Activated B cell treated with CpG ODN at 0.5 μM for 24 hours (primary cell): ENCODE data around the gene GOLGA8O. TPM values are rescaled to one million over a fixed set of nuclear protein-coding genes. Genes with fewer than 3 reads are reported as not detected.
"Not testable (repeated sequence)": the region's sequence is repeated elsewhere in the genome, so short reads cannot be mapped to it uniquely, and the experiment has no call there.

Experiments used
- ATAC-seq: fragments of 200-7000 bp; cut with Tn5 transposase; one replicate; pipeline ENCODE4 v1.10.0; 2021; ENCODE audit warnings: low read depth, mild to moderate bottlenecking, moderate library complexity
- CTCF ChIA-PET: fragments of 350-600 bp; sonication (Branson Sonifier 250); formaldehyde crosslinking; loops from one replicate; lab custom pipeline; 2021; ENCODE audit warnings: antibody characterized with exemption; lab: Charles Lee
- POLR2A ChIA-PET: fragments of 350-600 bp; sonication (Branson Sonifier 250); formaldehyde crosslinking; loops from one replicate; lab custom pipeline; 2021; ENCODE audit warnings: antibody characterized with exemption; lab: Charles Lee
- DNase-seq: peaks from one replicate; pipeline ENCODE4 v3.0.0; 2022
- H3K27ac Mint-ChIP-seq: one replicate; pipeline ENCODE4 v1.8.0; 2020; ENCODE audit warnings: mixed read lengths
- H3K27me3 Mint-ChIP-seq: one replicate; pipeline ENCODE4 v1.8.0; 2021; ENCODE audit warnings: mixed read lengths
- H3K36me3 Mint-ChIP-seq: one replicate; pipeline ENCODE4 v1.8.0; 2021; ENCODE audit warnings: low read depth, mixed read lengths
- H3K4me1 Mint-ChIP-seq: one replicate; pipeline ENCODE4 v1.8.0; 2021; ENCODE audit warnings: mixed read lengths
- H3K4me3 Mint-ChIP-seq: one replicate; pipeline ENCODE4 v1.8.0; 2020; ENCODE audit warnings: mild to moderate bottlenecking, mixed read lengths
- H3K9me3 Mint-ChIP-seq: one replicate; pipeline ENCODE4 v1.8.0; 2020; ENCODE audit warnings: mixed read lengths
- intact Hi-C: fragments of 100-400 bp; cut with micrococcal nuclease; formaldehyde crosslinking; loops from one replicate; pipeline ENCODE4 v1.15.1; 2024
- total RNA-seq: library from RNA; stranded (reverse); gene quantifications from 2 replicates; pipeline ENCODE4 v1.2.3, GENCODE V29; 2022

GOLGA8O gene
- total RNA-seq, 1 donor from 2014 or later = 0.89 TPM

- POLR2A ChIA-PET, H3K27me3 Mint-ChIP-seq, ATAC-seq, DNase-seq, H3K4me3 Mint-ChIP-seq, H3K27ac Mint-ChIP-seq, H3K9me3 Mint-ChIP-seq, H3K36me3 Mint-ChIP-seq, CTCF ChIA-PET, intact Hi-C loops, H3K4me1 Mint-ChIP-seq: not testable (repeated sequence)
Observed at GRCh38 chr15:32407903-32408302, 47.5 kb downstream of the GOLGA8O start.

GRCh38 chr15:32403192-32403591 is 52.2 kb downstream of the GOLGA8O start, which contains the start of gene GOLGA8K:
Gene GOLGA8K (minus strand): TSS chr15:32403292. CDS start chr15:32403194, 98 bp downstream.
- H3K4me3 Mint-ChIP-seq, H3K27me3 Mint-ChIP-seq, ATAC-seq, H3K36me3 Mint-ChIP-seq, POLR2A ChIA-PET, intact Hi-C loops, DNase-seq, H3K4me1 Mint-ChIP-seq, H3K27ac Mint-ChIP-seq, CTCF ChIA-PET, H3K9me3 Mint-ChIP-seq: not testable (repeated sequence)

DNA sequence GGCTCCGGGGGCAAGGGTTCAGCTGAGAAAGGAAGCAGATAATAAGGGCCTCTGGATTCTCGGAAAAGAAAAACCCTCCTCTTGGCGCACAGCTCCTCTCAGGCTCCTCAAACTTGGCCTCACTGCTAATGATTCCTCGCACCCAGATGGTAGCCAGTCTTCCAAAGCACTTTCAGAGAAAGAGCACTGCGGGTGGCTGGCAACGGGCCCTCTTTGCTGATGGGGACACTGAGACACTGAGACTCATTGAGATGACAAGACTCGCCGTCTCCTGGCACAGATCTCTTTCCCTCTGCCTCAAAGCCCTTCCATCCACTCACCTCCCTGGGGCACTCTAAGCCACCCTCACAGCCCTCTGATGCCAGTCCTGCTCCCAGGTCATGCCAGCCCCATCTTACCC is 58.9 kb downstream of the GOLGA8O start:
- H3K36me3 Mint-ChIP-seq, H3K27me3 Mint-ChIP-seq, H3K27ac Mint-ChIP-seq, CTCF ChIA-PET, H3K9me3 Mint-ChIP-seq, DNase-seq, H3K4me1 Mint-ChIP-seq, H3K4me3 Mint-ChIP-seq, POLR2A ChIA-PET, ATAC-seq, intact Hi-C loops: not testable (repeated sequence)

Other genes starting within 250 kb of the GOLGA8O start
- 0.33 and 0.93 TPM in 2 replicates for gene GOLGA8K, start 52.3 kb downstream of the GOLGA8O start, total RNA-seq
- 4.3 and 5.6 TPM in 2 replicates for gene GOLGA8N, start 137.8 kb upstream of the GOLGA8O start, total RNA-seq
- gene ARHGAP11A, start 159.9 kb upstream of the GOLGA8O start, total RNA-seq = 5.3 and 7.5 TPM in 2 replicates
- 0.27 TPM in 1 of 2 replicates, not detected in the other for gene SCG5, start 186.1 kb upstream of the GOLGA8O start, total RNA-seq